Measurements from ENCODE around the gene FNBP1. TPM values are rescaled to one million over a fixed set of nuclear protein-coding genes. Genes with fewer than 3 reads are reported as not detected.

FNBP1 gene
- polyA plus RNA-seq, 3 donors, result 37.6 to 60.7 (median 51.4) TPM

DNA sequence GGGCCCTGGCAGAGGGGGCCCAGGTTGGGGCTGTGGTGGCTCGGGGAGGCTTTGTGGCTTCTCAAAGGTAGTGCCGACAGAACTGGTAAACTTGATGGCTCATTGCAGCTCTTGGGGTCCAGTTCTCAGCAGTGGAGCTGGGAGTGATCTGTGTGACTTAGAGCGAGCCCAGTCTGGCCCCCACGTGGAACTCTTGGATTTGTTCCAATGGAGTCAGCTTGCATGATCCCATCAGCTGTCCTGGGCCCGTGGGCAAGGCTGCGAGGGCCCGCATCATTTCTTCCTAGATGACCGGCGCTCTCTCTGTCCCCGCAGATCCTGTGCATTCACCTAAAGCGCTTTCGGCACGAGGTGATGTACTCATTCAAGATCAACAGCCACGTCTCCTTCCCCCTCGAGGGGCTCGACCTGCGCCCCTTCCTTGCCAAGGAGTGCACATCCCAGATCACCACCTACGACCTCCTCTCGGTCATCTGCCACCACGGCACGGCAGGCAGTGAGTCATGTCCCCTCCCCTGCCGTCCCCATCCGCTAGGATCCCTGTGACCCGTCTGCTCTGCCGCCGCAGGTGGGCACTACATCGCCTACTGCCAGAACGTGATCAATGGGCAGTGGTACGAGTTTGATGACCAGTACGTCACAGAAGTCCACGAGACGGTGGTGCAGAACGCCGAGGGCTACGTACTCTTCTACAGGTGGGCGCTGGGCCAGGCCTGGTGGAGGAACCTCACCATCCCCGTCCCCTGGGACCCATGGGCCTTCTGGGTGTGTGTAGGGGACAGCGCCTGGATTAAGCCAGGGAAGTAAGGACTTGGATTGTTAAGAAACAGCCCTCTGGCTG lies 168.5 kb downstream of the FNBP1 start:
- no peaks in the 10 kb centered on the region for H3K4me1 Mint-ChIP-seq

More for the DNA sequence above, 168.5 kb downstream of the FNBP1 start:
- no peak overlapping the region for H3K4me3 ChIP-seq (replicated peaks in 1 of 3; ENCODE audit: low read depth in 2 of 3, low read length in 3 of 3)
- H3K4me1 ChIP-seq (ENCODE audit: control insufficient read depth in 1 of 2, insufficient read depth in 2 of 2, low read length in 2 of 2), result no peaks in the 10 kb centered on the region
- no peaks in the 10 kb centered on the region for H3K27me3 ChIP-seq (ENCODE audit: control insufficient read depth in 2 of 2, insufficient read depth in 2 of 2, low read length in 2 of 2)
- no peak overlapping the region for H2AFZ ChIP-seq (ENCODE audit: insufficient read depth, low read depth, low read length, poor library complexity, severe bottlenecking)
- intact Hi-C loops (cut with micrococcal nuclease), result no loop called here
- no peak overlapping the region for H3K4me2 ChIP-seq (replicated peaks; ENCODE audit: extremely low read depth, low read length, poor library complexity, severe bottlenecking)
- TF ChIP-seq CTCF (IDR thresholded peaks at IDR 0.05), result no peak
- WGBS (ENCODE audit: insufficient coverage), result 95% methylated on average over 36 of the region's 38 CpGs
- Mint-ChIP-seq H3K27me3 (ENCODE audit: low read depth in 3 of 3) (peaks cover 0 to 2% (median 2%) of the 10 kb centered on the region in 3 donors), H3K4me3 (no peak overlapping the region), H3K27ac (peak overlapping the region in 2 of 7 donors; percentile 30 to 46), H3K9me3 (peaks cover 0 to 3% (median 0%) of the 10 kb centered on the region in 7 donors), H3K36me3 (peaks cover 39 to 51% of the 10 kb centered on the region in 2 donors)
- H3K27ac ChIP-seq (ENCODE audit: low read depth in 1 of 2, low read length in 2 of 2), result no peak overlapping the region
- no peaks in the 10 kb centered on the region for H3K9me3 ChIP-seq (replicated peaks in 1 of 2; ENCODE audit: control insufficient read depth in 1 of 2, insufficient read depth in 1 of 2, low read length in 2 of 2)
- no peak overlapping the region for H3K9ac ChIP-seq (ENCODE audit: insufficient read depth, low read length, poor library complexity, severe bottlenecking)
- peaks cover 31 to 37% of the 10 kb centered on the region in 2 donors for H3K36me3 ChIP-seq (replicated peaks in 1 of 2; ENCODE audit: control insufficient read depth in 1 of 2, insufficient read depth in 2 of 2, low read length in 2 of 2)
- no peaks in the 10 kb centered on the region for H3K79me2 ChIP-seq (ENCODE audit: insufficient read depth, low read length)
- H4K20me1 ChIP-seq (ENCODE audit: insufficient read depth, low read length), result no peaks in the 10 kb centered on the region
- DNase-seq, result no peak
